Suprapubic skin (tissue), 4 donors: ENCODE results near the gene SLC49A4. TPM values are rescaled to one million over a fixed set of nuclear protein-coding genes. Genes with fewer than 3 reads are reported as not detected.

ENCODE experiments used
- DNase-seq, 2 donors: peaks; one replicate each; pipeline ENCODE4 v3.0.0-alpha.2; 2019; ENCODE audit warnings: low spot score in 2 of 2
- H3K27ac ChIP-seq: fragments of 200-600 bp; sonication (generic); one replicate; pipeline ENCODE4 v1.5.1; 2019
- H3K27me3 ChIP-seq: fragments of 200-600 bp; sonication (generic); one replicate; pipeline ENCODE4 v1.5.1; 2019
- H3K36me3 ChIP-seq: fragments of 200-600 bp; sonication (generic); one replicate; pipeline ENCODE4 v1.5.1; 2019
- H3K4me1 ChIP-seq: fragments of 200-600 bp; sonication (generic); one replicate; pipeline ENCODE4 v1.5.1; 2019
- H3K4me3 ChIP-seq: fragments of 200-600 bp; sonication (generic); one replicate; pipeline ENCODE4 v1.5.1; 2019; ENCODE audit warnings: mild to moderate bottlenecking
- H3K9me3 ChIP-seq: fragments of 200-600 bp; sonication (generic); one replicate; pipeline ENCODE4 v1.5.1; 2019
- CTCF ChIP-seq, 2 donors: fragments of 200-600 bp in 1 of 2; fragments of 450-650 bp in 1 of 2; sonication (generic) in 1 of 2; IDR thresholded peaks; one replicate each; pipeline ENCODE4 v1.5.1; 2016 to 2019; ENCODE audit warnings: antibody characterized with exemption in 2 of 2, mild to moderate bottlenecking in 1 of 2, moderate library complexity in 1 of 2
- EP300 ChIP-seq: sonication (generic); formaldehyde crosslinking; IDR thresholded peaks from one replicate; pipeline ENCODE4 v1.6.1; 2017; ENCODE audit warnings: antibody characterized with exemption
- POLR2A ChIP-seq, 2 donors: fragments of 450-650 bp; IDR thresholded peaks; one replicate each; pipeline ENCODE4 v1.6.1; 2017; ENCODE audit warnings: antibody characterized with exemption in 2 of 2, mild to moderate bottlenecking in 2 of 2, moderate library complexity in 2 of 2
- POLR2AphosphoS5 ChIP-seq, 3 donors: sonication (generic); formaldehyde crosslinking; IDR thresholded peaks; one replicate each; pipeline ENCODE4 v1.6.1; 2017; ENCODE audit warnings: antibody characterized with exemption in 3 of 3
- WGBS: methylation state at CpG from one replicate; pipeline ENCODE4 v1.1.5; 2018; 5-methylcytosine and 5-hydroxymethylcytosine counted together
- total RNA-seq, 4 donors: library from RNA; depleted of rRNA; stranded (reverse); fragments of >200 nt; gene quantifications; one replicate each; pipeline ENCODE4 v1.1.0, GENCODE V29; 2016

The SLC49A4 gene
- total RNA-seq, 4 donors from 2014 or later: 20.9 to 34.0 (median 32.1) TPM

- no peak for TF ChIP-seq POLR2AphosphoS5 (IDR thresholded peaks at IDR 0.05)
- no peak for TF ChIP-seq POLR2A (IDR thresholded peaks at IDR 0.05)
- no peak for TF ChIP-seq CTCF (IDR thresholded peaks at IDR 0.05)
- TF ChIP-seq EP300: no peak
- Histone ChIP-seq H3K4me1 (no peaks in the 10 kb centered on the region), H3K4me3 (no peak overlapping the region), H3K27me3 (no peaks in the 10 kb centered on the region), H3K9me3 (no peaks in the 10 kb centered on the region), H3K27ac (no peak overlapping the region), H3K36me3 (peaks cover 4% of the 10 kb centered on the region)
- DNase-seq: no peak
- WGBS: 80% methylated on average over 5 of the region's 5 CpGs
Measured at GRCh38 chr3:122776675-122777468, 18.0 kb upstream of the SLC49A4 start.

DNA sequence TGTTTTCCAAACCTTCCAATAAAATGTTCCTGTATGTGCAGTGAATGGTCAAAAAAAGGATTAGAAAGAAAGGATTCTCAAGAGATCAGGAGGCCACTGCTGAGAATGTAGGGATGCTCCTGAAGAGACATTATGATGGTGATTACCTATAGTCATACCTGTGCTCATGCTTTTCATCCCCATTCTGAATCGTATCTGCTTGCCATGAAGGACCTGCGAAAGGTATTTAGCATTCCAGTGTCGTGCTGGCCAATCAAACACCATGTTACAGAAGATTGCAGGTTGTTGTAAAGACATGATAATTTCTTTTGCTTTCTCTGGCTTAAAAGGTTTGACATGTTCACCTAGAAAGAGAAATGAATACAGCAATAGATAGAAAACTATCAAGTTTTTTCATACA, 17.3 kb upstream of the SLC49A4 start:
- Histone ChIP-seq H3K36me3 (peaks cover 4% of the 10 kb centered on the region), H3K4me1 (no peaks in the 10 kb centered on the region), H3K4me3 (no peak overlapping the region), H3K9me3 (no peaks in the 10 kb centered on the region), H3K27me3 (no peaks in the 10 kb centered on the region), H3K27ac (no peak overlapping the region)
- TF ChIP-seq CTCF (IDR thresholded peaks at IDR 0.05) (no peak), POLR2AphosphoS5 (IDR thresholded peaks at IDR 0.05) (no peak), POLR2A (IDR thresholded peaks at IDR 0.05) (no peak), EP300 (no peak)
- DNase-seq: no peak
- WGBS: 79% methylated on average over 3 of the region's 3 CpGs

DNA sequence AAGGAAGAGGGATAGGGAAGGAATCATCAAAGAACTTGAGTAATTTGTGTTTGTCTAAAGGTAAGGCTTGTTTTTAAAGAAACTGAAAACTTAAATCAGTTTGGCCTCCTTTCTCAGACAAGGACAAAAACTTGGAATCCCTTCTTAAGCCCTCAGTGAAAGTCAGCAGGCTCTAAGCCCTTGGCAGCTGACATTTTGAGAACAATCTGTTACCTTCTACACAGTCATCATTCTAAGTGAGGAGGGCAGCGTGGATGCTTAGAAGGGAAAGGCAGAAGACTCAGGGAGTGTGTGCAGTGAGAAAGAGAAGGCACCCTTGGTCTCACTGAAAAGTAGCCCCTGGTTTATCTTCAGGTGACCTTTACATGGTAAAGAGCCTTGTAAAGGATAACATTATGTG, 12.1 kb upstream of the SLC49A4 start:
- TF ChIP-seq CTCF (IDR thresholded peaks at IDR 0.05) (no peak), POLR2AphosphoS5 (IDR thresholded peaks at IDR 0.05) (no peak), POLR2A (IDR thresholded peaks at IDR 0.05) (no peak), EP300 (no peak)
- Histone ChIP-seq H3K27me3 (no peaks in the 10 kb centered on the region), H3K4me3 (no peak overlapping the region), H3K9me3 (no peaks in the 10 kb centered on the region), H3K4me1 (no peaks in the 10 kb centered on the region), H3K27ac (no peak overlapping the region), H3K36me3 (no peaks in the 10 kb centered on the region)
- 90% methylated on average over 1 of the region's 1 CpG for WGBS
- no peak for DNase-seq

GRCh38 chr3:122784436-122784835, 10.4 kb upstream of the SLC49A4 start:
- Histone ChIP-seq H3K4me3 (no peak overlapping the region), H3K4me1 (peaks cover 6% of the 10 kb centered on the region), H3K27me3 (no peaks in the 10 kb centered on the region), H3K36me3 (no peaks in the 10 kb centered on the region), H3K9me3 (no peaks in the 10 kb centered on the region), H3K27ac (no peak overlapping the region)
- WGBS: 86% methylated on average over 1 of the region's 1 CpG
- no peak for DNase-seq
- TF ChIP-seq CTCF (IDR thresholded peaks at IDR 0.05) (no peak), POLR2A (IDR thresholded peaks at IDR 0.05) (no peak), EP300 (no peak), POLR2AphosphoS5 (IDR thresholded peaks at IDR 0.05) (no peak)

DNA sequence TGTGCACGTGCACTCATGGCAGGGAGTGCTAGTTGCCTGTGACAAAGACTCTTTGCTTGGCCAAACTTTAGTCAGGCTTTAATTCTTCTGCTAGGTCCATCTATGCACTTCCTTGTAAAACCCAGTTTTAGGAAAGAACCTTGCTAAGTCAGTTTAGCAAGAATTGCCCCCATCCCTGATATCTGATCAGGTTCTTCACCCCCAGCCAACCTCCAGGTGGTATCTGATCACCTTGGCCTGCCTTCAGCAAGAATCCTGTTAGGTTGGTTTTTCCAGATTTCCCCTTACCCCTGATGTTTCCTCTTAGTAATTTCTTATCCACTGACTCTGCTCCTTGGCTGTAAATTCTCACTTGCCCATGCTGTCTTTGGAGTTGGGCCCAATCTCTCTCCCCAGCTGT, 9.6 kb upstream of the SLC49A4 start:
- Histone ChIP-seq H3K27me3 (no peaks in the 10 kb centered on the region), H3K27ac (no peak overlapping the region), H3K4me3 (no peak overlapping the region), H3K9me3 (no peaks in the 10 kb centered on the region), H3K36me3 (no peaks in the 10 kb centered on the region), H3K4me1 (peaks cover 12% of the 10 kb centered on the region)
- no peak for DNase-seq
- TF ChIP-seq CTCF (IDR thresholded peaks at IDR 0.05) (no peak), POLR2A (IDR thresholded peaks at IDR 0.05) (no peak), POLR2AphosphoS5 (IDR thresholded peaks at IDR 0.05) (no peak), EP300 (no peak)
- WGBS: 62% methylated on average over 1 of the region's 1 CpG
